T-cell (primary cell): Measurements from ENCODE around the gene RTN4RL1. TPM values are rescaled to one million over a fixed set of nuclear protein-coding genes. Genes with fewer than 3 reads are reported as not detected.

Experiments used
- ATAC-seq, 4 experiments: fragments of 200-7000 bp in 3 of 4; fragments of 150-1000 bp in 1 of 4; cut with Tn5 transposase; replicated peaks in 1 of 4; 1 replicate in 3 of 4; 2 replicates in 1 of 4; pipeline ENCODE4 v1.10.0; 2021; ENCODE audit warnings: moderate library complexity in 3 of 4, mild to moderate bottlenecking in 2 of 4, moderate number of reproducible peaks in 1 of 4
- CTCF ChIA-PET, 2 donors: fragments of 300-600 bp; sonication (Branson Sonifier 250); formaldehyde crosslinking; loops; one replicate each; lab custom pipeline; 2022; ENCODE audit warnings: antibody characterized with exemption in 2 of 2; lab: Charles Lee
- POLR2A ChIA-PET, 2 donors: fragments of 300-600 bp; sonication (Branson Sonifier 250); formaldehyde crosslinking; loops; one replicate each; lab custom pipeline; 2022; ENCODE audit warnings: antibody characterized with exemption in 2 of 2; lab: Charles Lee
- DNase-seq, 35 experiments: peaks; one replicate each; pipeline versions ENCODE4 v3.0.0 to v3.0.0-alpha.2; 2013 to 2023
- H3K27ac ChIP-seq: one replicate; pipeline ENCODE4 v1.5.1; 2013; ENCODE audit warnings: low read length
- H3K27me3 ChIP-seq, 2 experiments: replicated peaks in 1 of 2; 1 replicate in 1 of 2; 2 replicates in 1 of 2; pipeline versions ENCODE4 v1.6.1 to v1.7.0; 2013; ENCODE audit warnings: low read length in 1 of 2, mixed read lengths in 1 of 2; ENCODE audit not compliant: control insufficient read depth in 2 of 2, insufficient read depth in 2 of 2; ENCODE audit errors: extremely low read depth in 1 of 2
- H3K36me3 ChIP-seq, 2 donors: 1 replicate in 1 of 2; 2 replicates in 1 of 2; pipeline versions ENCODE4 v1.6.1 to v1.7.0; 2013; ENCODE audit warnings: low read length in 1 of 2; ENCODE audit not compliant: control insufficient read depth in 2 of 2, insufficient read depth in 1 of 2; ENCODE audit errors: extremely low read depth in 1 of 2
- H3K4me1 ChIP-seq, 2 experiments: 1 replicate in 1 of 2; 2 replicates in 1 of 2; pipeline versions ENCODE4 v1.6.1 to v1.7.0; 2013; ENCODE audit warnings: low read length in 2 of 2, mixed read lengths in 1 of 2; ENCODE audit not compliant: insufficient read depth in 2 of 2, control insufficient read depth in 1 of 2; ENCODE audit errors: extremely low read depth in 1 of 2
- H3K4me3 ChIP-seq, 2 donors: 1 replicate in 1 of 2; 2 replicates in 1 of 2; pipeline versions ENCODE4 v1.5.1 to v1.7.0; 2013; ENCODE audit warnings: mild to moderate bottlenecking in 2 of 2, low read length in 1 of 2, moderate library complexity in 1 of 2; ENCODE audit not compliant: control insufficient read depth in 1 of 2; ENCODE audit errors: extremely low read depth in 1 of 2
- H3K9me3 ChIP-seq: 2 replicates; pipeline ENCODE4 v1.7.0; 2013
- H3K27ac Mint-ChIP-seq, 2 donors: one replicate each; pipeline ENCODE4 v1.8.0; 2020 to 2021; ENCODE audit warnings: mild to moderate bottlenecking in 2 of 2, mixed read lengths in 2 of 2
- H3K27me3 Mint-ChIP-seq, 2 donors: one replicate each; pipeline ENCODE4 v1.8.0; 2021 to 2022; ENCODE audit warnings: mixed read lengths in 2 of 2
- H3K36me3 Mint-ChIP-seq: one replicate; pipeline ENCODE4 v1.8.0; 2021; ENCODE audit warnings: mixed read lengths
- H3K4me1 Mint-ChIP-seq, 3 donors: one replicate each; pipeline ENCODE4 v1.8.0; 2020 to 2022; ENCODE audit warnings: mixed read lengths in 3 of 3, mild to moderate bottlenecking in 1 of 3
- H3K4me3 Mint-ChIP-seq, 3 donors: one replicate each; pipeline ENCODE4 v1.8.0; 2020 to 2022; ENCODE audit warnings: mild to moderate bottlenecking in 3 of 3, mixed read lengths in 3 of 3, moderate library complexity in 3 of 3
- H3K9me3 Mint-ChIP-seq, 3 donors: one replicate each; pipeline ENCODE4 v1.8.0; 2020 to 2022; ENCODE audit warnings: mixed read lengths in 3 of 3
- WGBS: methylation state at CpG from one replicate; pipeline ENCODE4 v1.1.5; 2013; ENCODE audit warnings: missing lambda C conversion rate; ENCODE audit not compliant: insufficient coverage; 5-methylcytosine and 5-hydroxymethylcytosine counted together
- total RNA-seq, 35 experiments: library from RNA in 6 of 35; stranded (reverse) in 6 of 35; fragments of 120-200 nt in 1 of 35; gene quantifications; one replicate each; pipeline versions ENCODE4 v1.2.1 to v1.2.4 and lab custom pipeline; 2013 to 2026

Gene RTN4RL1
- total RNA-seq, 5 donors from 2014 or later (not counting 1 experiment from before 2014, with no cell fraction given), result 0.43 to 1.1 (median 0.63) TPM

GRCh38 chr17:2012499-2012898, 12.6 kb downstream of the RTN4RL1 start:
- H3K27me3 ChIP-seq, result peaks cover 0 to 41% of the 10 kb centered on the region in 2 experiments
- no peaks in the 10 kb centered on the region for H3K36me3 ChIP-seq
- no peak overlapping the region for H3K27ac ChIP-seq
- Mint-ChIP-seq H3K27me3 (peaks cover 3 to 12% of the 10 kb centered on the region in 2 donors), H3K9me3 (no peaks in the 10 kb centered on the region), H3K36me3 (no peaks in the 10 kb centered on the region), H3K27ac (no peak overlapping the region), H3K4me3 (no peak overlapping the region), H3K4me1 (no peaks in the 10 kb centered on the region)
- WGBS, result 85% methylated on average over 3 of the region's 4 CpGs
- H3K4me3 ChIP-seq, result no peak overlapping the region
- no peaks in the 10 kb centered on the region for H3K9me3 ChIP-seq
- ATAC-seq, result no peak
- DNase-seq, result no peak
- POLR2A ChIA-PET, result no interaction called here
- no peaks in the 10 kb centered on the region for H3K4me1 ChIP-seq
- CTCF ChIA-PET, result no interaction called here

GRCh38 chr17:2011411-2012371, 13.4 kb downstream of the RTN4RL1 start:
- no peak overlapping the region for H3K4me3 Mint-ChIP-seq

GRCh38 chr17:2009737-2010136, 15.4 kb downstream of the RTN4RL1 start:
- H3K9me3 ChIP-seq, result no peaks in the 10 kb centered on the region
- H3K4me3 ChIP-seq, result no peak overlapping the region
- H3K36me3 Mint-ChIP-seq, result no peaks in the 10 kb centered on the region
- H3K36me3 ChIP-seq, result no peaks in the 10 kb centered on the region
- POLR2A ChIA-PET, result interaction anchor here in 1 of 2 donors (0.6 kb wide), 1 partner anchor 9 kb away, joined by 9 read pairs; no protein-coding TSS in a partner anchor
- H3K4me1 Mint-ChIP-seq, result no peaks in the 10 kb centered on the region
- no CpG with 5 or more reads among the region's 10 CpGs for WGBS
- ATAC-seq (no peak), DNase-seq (no peak)
- peaks cover 0 to 19% of the 10 kb centered on the region in 2 experiments for H3K27me3 ChIP-seq
- H3K27ac Mint-ChIP-seq, result no peak overlapping the region
- no peaks in the 10 kb centered on the region for H3K4me1 ChIP-seq
- H3K27me3 Mint-ChIP-seq, result peaks cover 3 to 9% of the 10 kb centered on the region in 2 donors
- CTCF ChIA-PET, result no interaction called here
- H3K27ac ChIP-seq, result no peak overlapping the region
- no peak overlapping the region for H3K4me3 Mint-ChIP-seq
- H3K9me3 Mint-ChIP-seq, result no peaks in the 10 kb centered on the region

More at GRCh38 chr17:2011411-2012371, 13.4 kb downstream of the RTN4RL1 start:
- 52% methylated on average over 21 of the region's 24 CpGs for WGBS
- Mint-ChIP-seq H3K27ac (no peak overlapping the region), H3K27me3 (peaks cover 3 to 12% of the 10 kb centered on the region in 2 donors), H3K4me1 (no peaks in the 10 kb centered on the region), H3K9me3 (no peaks in the 10 kb centered on the region), H3K36me3 (no peaks in the 10 kb centered on the region)
- no peak for DNase-seq
- Histone ChIP-seq H3K9me3 (no peaks in the 10 kb centered on the region), H3K4me1 (no peaks in the 10 kb centered on the region), H3K27me3 (peaks cover 0 to 33% of the 10 kb centered on the region in 2 experiments), H3K36me3 (no peaks in the 10 kb centered on the region), H3K4me3 (no peak overlapping the region), H3K27ac (no peak overlapping the region)
- ATAC-seq, result no peak
- ChIA-PET POLR2A (no interaction called here), CTCF (no interaction called here)

GRCh38 chr17:2008332-2009126, 16.6 kb downstream of the RTN4RL1 start:
- ChIA-PET CTCF (no interaction called here), POLR2A (no interaction called here)
- Mint-ChIP-seq H3K36me3 (no peaks in the 10 kb centered on the region), H3K9me3 (no peaks in the 10 kb centered on the region), H3K4me1 (no peaks in the 10 kb centered on the region), H3K4me3 (no peak overlapping the region), H3K27me3 (peaks cover 3 to 4% of the 10 kb centered on the region in 2 donors), H3K27ac (no peak overlapping the region)
- 87% methylated on average over 8 of the region's 15 CpGs for WGBS
- H3K4me1 ChIP-seq, result no peaks in the 10 kb centered on the region
- H3K9me3 ChIP-seq, result no peaks in the 10 kb centered on the region
- no peak overlapping the region for H3K4me3 ChIP-seq
- ATAC-seq (no peak), DNase-seq (no peak)
- H3K36me3 ChIP-seq, result no peaks in the 10 kb centered on the region
- peaks cover 0 to 12% of the 10 kb centered on the region in 2 experiments for H3K27me3 ChIP-seq
- no peak overlapping the region for H3K27ac ChIP-seq

GRCh38 chr17:2004435-2004952, 20.6 kb downstream of the RTN4RL1 start:
- Mint-ChIP-seq H3K9me3 (no peaks in the 10 kb centered on the region), H3K4me3 (no peak overlapping the region), H3K36me3 (no peaks in the 10 kb centered on the region), H3K27ac (no peak overlapping the region), H3K4me1 (peaks cover 0 to under 1% (median 0%) of the 10 kb centered on the region in 3 donors), H3K27me3 (peaks cover 2 to 18% of the 10 kb centered on the region in 2 donors)
- H3K27ac ChIP-seq, result no peak overlapping the region
- no peaks in the 10 kb centered on the region for H3K9me3 ChIP-seq
- H3K4me1 ChIP-seq, result no peaks in the 10 kb centered on the region
- DNase-seq (no peak), ATAC-seq (no peak)
- POLR2A ChIA-PET, result interaction anchor here in 1 of 2 donors (0.7 kb wide), 1 partner anchor 562 kb away, joined by 3 read pairs; no protein-coding TSS in a partner anchor
- H3K27me3 ChIP-seq, result peaks cover 0 to 23% of the 10 kb centered on the region in 2 experiments
- WGBS, result 73% methylated on average over 5 of the region's 12 CpGs
- no peak overlapping the region for H3K4me3 ChIP-seq
- CTCF ChIA-PET, result no interaction called here
- no peaks in the 10 kb centered on the region for H3K36me3 ChIP-seq

- Histone ChIP-seq H3K36me3 (no peaks in the 10 kb centered on the region), H3K4me3 (no peak overlapping the region), H3K27ac (no peak overlapping the region), H3K27me3 (peaks cover 0 to 33% of the 10 kb centered on the region in 2 experiments), H3K9me3 (no peaks in the 10 kb centered on the region), H3K4me1 (peaks cover 0 to 3% of the 10 kb centered on the region in 2 experiments)
- H3K4me3 Mint-ChIP-seq, result no peak overlapping the region
- no peaks in the 10 kb centered on the region for H3K36me3 Mint-ChIP-seq
- ChIA-PET POLR2A (no interaction called here), CTCF (no interaction called here)
- peaks cover 0 to 6% (median 0%) of the 10 kb centered on the region in 3 donors for H3K4me1 Mint-ChIP-seq
- H3K9me3 Mint-ChIP-seq, result no peaks in the 10 kb centered on the region
- no peak overlapping the region for H3K27ac Mint-ChIP-seq
- WGBS, result 94% methylated on average over 13 of the region's 13 CpGs
- no peak for DNase-seq
- no peak for ATAC-seq
- peaks cover 5 to 26% of the 10 kb centered on the region in 2 donors for H3K27me3 Mint-ChIP-seq
Measured at GRCh38 chr17:2003525-2003924, 21.6 kb downstream of the RTN4RL1 start.
